HepG2 (cell line): Measurements from ENCODE around the gene TMEM204. TPM values are rescaled to one million over a fixed set of nuclear protein-coding genes. Genes with fewer than 3 reads are reported as not detected.

Experiments used
- BCL6 ChIP-seq: IDR thresholded peaks from 2 replicates; pipeline ENCODE4 v1.6.1; 2016; ENCODE audit warnings: missing genetic modification reagents, missing compliant biosample characterization
- CAMTA2 ChIP-seq: sonication (generic); formaldehyde crosslinking; IDR thresholded peaks from 2 replicates; pipeline ENCODE4 v1.4.0; 2020; ENCODE audit warnings: mild to moderate bottlenecking, missing genetic modification reagents, borderline replicate concordance
- DZIP1 ChIP-seq: sonication (generic); formaldehyde crosslinking; IDR thresholded peaks from 2 replicates; pipeline ENCODE4 v1.5.0; 2020; ENCODE audit warnings: mild to moderate bottlenecking, missing genetic modification reagents
- ETV5 ChIP-seq: IDR thresholded peaks from 2 replicates; pipeline ENCODE4 v1.6.1; 2018; ENCODE audit warnings: missing biosample characterization, missing genetic modification reagents, inconsistent platforms, borderline replicate concordance
- HNRNPLL ChIP-seq: fragments of 200-400 bp; formaldehyde crosslinking; IDR thresholded peaks from 2 replicates; pipeline ENCODE4 v1.6.1; 2017; ENCODE audit warnings: mild to moderate bottlenecking, low read depth, low read length; ENCODE audit not compliant: poor library complexity, severe bottlenecking
- KMT2A ChIP-seq: sonication (generic); formaldehyde crosslinking; IDR thresholded peaks from 2 replicates; pipeline ENCODE4 v1.4.0; 2020; ENCODE audit warnings: missing genetic modification reagents
- NCOR1 ChIP-seq: fragments of 200-600 bp; sonication (generic); IDR thresholded peaks from 2 replicates; pipeline ENCODE4 v1.7.0; 2017; ENCODE audit warnings: antibody characterized with exemption, low read length, borderline replicate concordance
- PHF21A ChIP-seq: sonication (generic); formaldehyde crosslinking; IDR thresholded peaks from 2 replicates; pipeline ENCODE4 v1.5.0; 2020; ENCODE audit warnings: mild to moderate bottlenecking, missing genetic modification reagents
- RFX5 ChIP-seq: IDR thresholded peaks from 2 replicates; pipeline ENCODE4 v1.6.1; 2011; ENCODE audit warnings: low read depth, low read length, improper control_type of control experiment
- TRIM24 ChIP-seq: sonication (generic); formaldehyde crosslinking; IDR thresholded peaks from 2 replicates; pipeline ENCODE4 v1.8.0; 2022; ENCODE audit warnings: mild to moderate bottlenecking, missing genetic modification reagents
- ZFP62 ChIP-seq: sonication (generic); formaldehyde crosslinking; IDR thresholded peaks from 2 replicates; pipeline ENCODE4 v1.4.0; 2020; ENCODE audit warnings: missing genetic modification reagents
- ZMYM3 ChIP-seq: sonication (generic); formaldehyde crosslinking; IDR thresholded peaks from 2 replicates; pipeline ENCODE4 v1.5.1; 2020; ENCODE audit warnings: mild to moderate bottlenecking, missing genetic modification reagents
- ZNF597 ChIP-seq: sonication (generic); formaldehyde crosslinking; IDR thresholded peaks from 2 replicates; pipeline ENCODE4 v1.5.0; 2020; ENCODE audit warnings: missing genetic modification reagents
- ZSCAN29 ChIP-seq: sonication (generic); formaldehyde crosslinking; conservative IDR thresholded peaks from 2 replicates; pipeline ENCODE4 v1.4.0; 2020; ENCODE audit warnings: mild to moderate bottlenecking, missing genetic modification reagents
- polyA plus RNA-seq, 8 experiments: library from polyadenylated mRNA; depleted of rRNA in 3 of 8; stranded (reverse) in 7 of 8; unstranded in 1 of 8; fragments of >200 nt; fragmentation: Illumina TruSeq in 4 of 8; extraction: Trizol in 4 of 8; gene quantifications; 2 replicates each; pipeline versions ENCODE4 v1.2.1 to v1.2.3, GENCODE V29; 2011 to 2016; ENCODE audit warnings: low read depth in 4 of 8, missing spikeins in 1 of 8, mixed read lengths in 1 of 8; ENCODE audit not compliant: insufficient read depth in 1 of 8
- total RNA-seq, 5 experiments: library from RNA; depleted of rRNA; stranded (reverse); fragments of >200 nt; fragmentation: Illumina TruSeq; extraction: Trizol; gene quantifications; 2 replicates each; pipeline ENCODE4 v1.2.3, GENCODE V29; 2016; ENCODE audit warnings: low read depth in 1 of 5
- TF ChIP-seq, protein P1 (sequence below): sonication (generic); formaldehyde crosslinking; IDR thresholded peaks from 2 replicates; pipeline ENCODE4 v1.4.0; 2020; ENCODE audit warnings: missing genetic modification reagents
- TF ChIP-seq, protein P2 (sequence below): sonication (generic); formaldehyde crosslinking; IDR thresholded peaks from 2 replicates; pipeline ENCODE4 v1.5.1; 2020; ENCODE audit warnings: mild to moderate bottlenecking, missing genetic modification reagents, borderline replicate concordance

Gene TMEM204
- total and polyA plus RNA-seq, 2 of the 13 experiments (the other 11 are each of a cell fraction or from before 2014, with no cell fraction given): not detected

- TF ChIP-seq TRIM24 (CRISPR knock-in tag) (no peak), ZFP62 (CRISPR knock-in tag) (no peak), BCL6 (CRISPR knock-in tag) (0 out of 2 replicates have a peak, but pooled peaks have one; percentile 12), KMT2A (CRISPR knock-in tag) (no peak), ZNF597 (no peak), NCOR1 (no peak; the same call in 1 of the 2 replicates), DZIP1 (no peak), PHF21A (peak; percentile 59), CAMTA2 (CRISPR knock-in tag) (no peak), RFX5 (no peak), ZSCAN29 (CRISPR knock-in tag) (no peak), ETV5 (CRISPR knock-in tag) (peak; percentile 86; the same call in 1 of the 2 replicates), HNRNPLL (no peak), ZMYM3 (CRISPR knock-in tag) (no peak)
- TF ChIP-seq, protein P1, sequence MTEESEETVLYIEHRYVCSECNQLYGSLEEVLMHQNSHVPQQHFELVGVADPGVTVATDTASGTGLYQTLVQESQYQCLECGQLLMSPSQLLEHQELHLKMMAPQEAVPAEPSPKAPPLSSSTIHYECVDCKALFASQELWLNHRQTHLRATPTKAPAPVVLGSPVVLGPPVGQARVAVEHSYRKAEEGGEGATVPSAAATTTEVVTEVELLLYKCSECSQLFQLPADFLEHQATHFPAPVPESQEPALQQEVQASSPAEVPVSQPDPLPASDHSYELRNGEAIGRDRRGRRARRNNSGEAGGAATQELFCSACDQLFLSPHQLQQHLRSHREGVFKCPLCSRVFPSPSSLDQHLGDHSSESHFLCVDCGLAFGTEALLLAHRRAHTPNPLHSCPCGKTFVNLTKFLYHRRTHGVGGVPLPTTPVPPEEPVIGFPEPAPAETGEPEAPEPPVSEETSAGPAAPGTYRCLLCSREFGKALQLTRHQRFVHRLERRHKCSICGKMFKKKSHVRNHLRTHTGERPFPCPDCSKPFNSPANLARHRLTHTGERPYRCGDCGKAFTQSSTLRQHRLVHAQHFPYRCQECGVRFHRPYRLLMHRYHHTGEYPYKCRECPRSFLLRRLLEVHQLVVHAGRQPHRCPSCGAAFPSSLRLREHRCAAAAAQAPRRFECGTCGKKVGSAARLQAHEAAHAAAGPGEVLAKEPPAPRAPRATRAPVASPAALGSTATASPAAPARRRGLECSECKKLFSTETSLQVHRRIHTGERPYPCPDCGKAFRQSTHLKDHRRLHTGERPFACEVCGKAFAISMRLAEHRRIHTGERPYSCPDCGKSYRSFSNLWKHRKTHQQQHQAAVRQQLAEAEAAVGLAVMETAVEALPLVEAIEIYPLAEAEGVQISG (CRISPR knock-in tag): peak; percentile 29; the same call in 1 of the 2 replicates
- TF ChIP-seq, protein P2, sequence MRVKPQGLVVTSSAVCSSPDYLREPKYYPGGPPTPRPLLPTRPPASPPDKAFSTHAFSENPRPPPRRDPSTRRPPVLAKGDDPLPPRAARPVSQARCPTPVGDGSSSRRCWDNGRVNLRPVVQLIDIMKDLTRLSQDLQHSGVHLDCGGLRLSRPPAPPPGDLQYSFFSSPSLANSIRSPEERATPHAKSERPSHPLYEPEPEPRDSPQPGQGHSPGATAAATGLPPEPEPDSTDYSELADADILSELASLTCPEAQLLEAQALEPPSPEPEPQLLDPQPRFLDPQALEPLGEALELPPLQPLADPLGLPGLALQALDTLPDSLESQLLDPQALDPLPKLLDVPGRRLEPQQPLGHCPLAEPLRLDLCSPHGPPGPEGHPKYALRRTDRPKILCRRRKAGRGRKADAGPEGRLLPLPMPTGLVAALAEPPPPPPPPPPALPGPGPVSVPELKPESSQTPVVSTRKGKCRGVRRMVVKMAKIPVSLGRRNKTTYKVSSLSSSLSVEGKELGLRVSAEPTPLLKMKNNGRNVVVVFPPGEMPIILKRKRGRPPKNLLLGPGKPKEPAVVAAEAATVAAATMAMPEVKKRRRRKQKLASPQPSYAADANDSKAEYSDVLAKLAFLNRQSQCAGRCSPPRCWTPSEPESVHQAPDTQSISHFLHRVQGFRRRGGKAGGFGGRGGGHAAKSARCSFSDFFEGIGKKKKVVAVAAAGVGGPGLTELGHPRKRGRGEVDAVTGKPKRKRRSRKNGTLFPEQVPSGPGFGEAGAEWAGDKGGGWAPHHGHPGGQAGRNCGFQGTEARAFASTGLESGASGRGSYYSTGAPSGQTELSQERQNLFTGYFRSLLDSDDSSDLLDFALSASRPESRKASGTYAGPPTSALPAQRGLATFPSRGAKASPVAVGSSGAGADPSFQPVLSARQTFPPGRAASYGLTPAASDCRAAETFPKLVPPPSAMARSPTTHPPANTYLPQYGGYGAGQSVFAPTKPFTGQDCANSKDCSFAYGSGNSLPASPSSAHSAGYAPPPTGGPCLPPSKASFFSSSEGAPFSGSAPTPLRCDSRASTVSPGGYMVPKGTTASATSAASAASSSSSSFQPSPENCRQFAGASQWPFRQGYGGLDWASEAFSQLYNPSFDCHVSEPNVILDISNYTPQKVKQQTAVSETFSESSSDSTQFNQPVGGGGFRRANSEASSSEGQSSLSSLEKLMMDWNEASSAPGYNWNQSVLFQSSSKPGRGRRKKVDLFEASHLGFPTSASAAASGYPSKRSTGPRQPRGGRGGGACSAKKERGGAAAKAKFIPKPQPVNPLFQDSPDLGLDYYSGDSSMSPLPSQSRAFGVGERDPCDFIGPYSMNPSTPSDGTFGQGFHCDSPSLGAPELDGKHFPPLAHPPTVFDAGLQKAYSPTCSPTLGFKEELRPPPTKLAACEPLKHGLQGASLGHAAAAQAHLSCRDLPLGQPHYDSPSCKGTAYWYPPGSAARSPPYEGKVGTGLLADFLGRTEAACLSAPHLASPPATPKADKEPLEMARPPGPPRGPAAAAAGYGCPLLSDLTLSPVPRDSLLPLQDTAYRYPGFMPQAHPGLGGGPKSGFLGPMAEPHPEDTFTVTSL (CRISPR knock-in tag): peak; percentile 48; the same call in 1 of the 2 replicates
These were observed 11.9 kb downstream of the TMEM204 start (continued) for GRCh38 chr16:1545044-1546040.
